ENCODE data around the gene THSD7A. TPM values are rescaled to one million over a fixed set of nuclear protein-coding genes. Genes with fewer than 3 reads are reported as not detected.

Gene THSD7A
- total RNA-seq, 2 donors from 2014 or later, result 1.6 to 6.1 TPM

DNA sequence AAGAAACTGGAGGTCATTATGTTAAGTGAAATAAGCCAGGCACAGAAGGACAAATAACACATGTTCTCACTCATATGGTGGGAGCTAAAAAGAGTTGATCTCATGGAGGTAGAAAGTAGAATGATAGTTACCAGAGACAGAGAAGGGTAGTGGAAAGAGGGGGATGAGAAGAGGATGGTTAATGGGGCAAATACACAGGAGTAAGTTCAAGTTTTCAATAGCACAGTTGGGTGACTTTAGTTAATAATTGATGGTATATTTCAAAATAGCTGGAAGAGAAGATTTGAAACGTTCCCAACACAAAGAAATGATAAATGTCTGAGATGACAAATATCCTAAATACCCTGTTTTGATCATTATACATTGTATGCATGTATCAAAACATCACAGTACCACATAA, 261.8 kb downstream of the THSD7A start:
- Histone ChIP-seq H3K27ac (no peak overlapping the region), H3K36me3 (no peaks in the 10 kb centered on the region), H3K4me1 (ENCODE audit: control insufficient read depth in 1 of 2, low read depth in 2 of 2) (no peaks in the 10 kb centered on the region), H3K9me3 (no peaks in the 10 kb centered on the region), H3K4me3 (no peak overlapping the region), H3K27me3 (replicated peaks; ENCODE audit: insufficient read depth) (no peaks in the 10 kb centered on the region)
- no peak for ATAC-seq (ENCODE audit: insufficient number of reproducible peaks, low FRiP score, low read depth)
- TF ChIP-seq, protein P1, sequence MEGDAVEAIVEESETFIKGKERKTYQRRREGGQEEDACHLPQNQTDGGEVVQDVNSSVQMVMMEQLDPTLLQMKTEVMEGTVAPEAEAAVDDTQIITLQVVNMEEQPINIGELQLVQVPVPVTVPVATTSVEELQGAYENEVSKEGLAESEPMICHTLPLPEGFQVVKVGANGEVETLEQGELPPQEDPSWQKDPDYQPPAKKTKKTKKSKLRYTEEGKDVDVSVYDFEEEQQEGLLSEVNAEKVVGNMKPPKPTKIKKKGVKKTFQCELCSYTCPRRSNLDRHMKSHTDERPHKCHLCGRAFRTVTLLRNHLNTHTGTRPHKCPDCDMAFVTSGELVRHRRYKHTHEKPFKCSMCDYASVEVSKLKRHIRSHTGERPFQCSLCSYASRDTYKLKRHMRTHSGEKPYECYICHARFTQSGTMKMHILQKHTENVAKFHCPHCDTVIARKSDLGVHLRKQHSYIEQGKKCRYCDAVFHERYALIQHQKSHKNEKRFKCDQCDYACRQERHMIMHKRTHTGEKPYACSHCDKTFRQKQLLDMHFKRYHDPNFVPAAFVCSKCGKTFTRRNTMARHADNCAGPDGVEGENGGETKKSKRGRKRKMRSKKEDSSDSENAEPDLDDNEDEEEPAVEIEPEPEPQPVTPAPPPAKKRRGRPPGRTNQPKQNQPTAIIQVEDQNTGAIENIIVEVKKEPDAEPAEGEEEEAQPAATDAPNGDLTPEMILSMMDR (IDR thresholded peaks at IDR 0.05), result no peak
- DNase-seq (ENCODE audit: low spot score), result no peak

DNA sequence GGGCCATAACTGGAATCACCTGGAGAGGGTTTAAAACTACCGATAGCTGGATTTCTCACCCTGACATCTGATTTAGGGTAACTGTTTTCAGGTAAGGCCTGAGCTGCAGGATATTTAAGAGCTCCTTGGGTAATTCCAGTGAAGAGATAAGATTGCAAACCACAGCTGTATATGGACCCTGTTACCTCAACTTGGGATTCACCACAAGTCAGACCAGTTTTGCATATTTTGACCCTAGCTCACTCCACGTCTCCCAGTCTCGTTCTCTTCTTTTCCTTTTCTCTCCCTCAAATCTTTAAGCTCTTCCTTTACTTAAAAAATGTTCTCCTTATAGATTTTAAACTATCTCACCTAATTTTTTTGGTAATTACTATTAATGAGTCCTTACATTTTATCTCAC, 264.4 kb downstream of the THSD7A start:
- H3K36me3 ChIP-seq, result no peaks in the 10 kb centered on the region
- no peak overlapping the region for H3K27ac ChIP-seq
- no peaks in the 10 kb centered on the region for H3K4me1 ChIP-seq (ENCODE audit: control insufficient read depth in 1 of 2, low read depth in 2 of 2)
- no peaks in the 10 kb centered on the region for H3K27me3 ChIP-seq (replicated peaks; ENCODE audit: insufficient read depth)
- ATAC-seq (ENCODE audit: insufficient number of reproducible peaks, low FRiP score, low read depth) (no peak), DNase-seq (ENCODE audit: low spot score) (no peak)
- TF ChIP-seq, protein P1 (IDR thresholded peaks at IDR 0.05), result no peak
- H3K9me3 ChIP-seq, result no peaks in the 10 kb centered on the region
- H3K4me3 ChIP-seq, result no peak overlapping the region

DNA sequence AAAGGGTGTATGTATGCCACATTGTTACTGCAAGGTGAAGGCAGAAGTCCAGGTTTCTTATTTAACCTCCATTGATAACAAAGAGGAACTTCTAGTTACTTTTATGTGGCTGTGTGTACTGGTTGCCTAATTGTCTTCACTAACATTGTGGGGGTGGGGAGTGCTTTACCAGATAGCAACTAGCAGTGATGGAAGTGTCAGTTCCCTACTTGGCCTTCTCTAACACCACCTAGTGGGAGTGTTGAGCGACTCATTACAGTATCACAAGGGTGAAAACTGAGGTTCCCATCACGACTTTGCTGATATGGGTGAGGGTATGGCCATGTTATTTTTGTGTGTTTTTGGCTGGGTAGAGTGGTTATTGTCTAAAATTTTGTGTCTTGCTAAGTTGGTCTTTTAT, 274.4 kb downstream of the THSD7A start:
- DNase-seq (ENCODE audit: low spot score) (no peak), ATAC-seq (ENCODE audit: insufficient number of reproducible peaks, low FRiP score, low read depth) (no peak)
- Histone ChIP-seq H3K4me3 (no peak overlapping the region), H3K36me3 (no peaks in the 10 kb centered on the region), H3K4me1 (ENCODE audit: control insufficient read depth in 1 of 2, low read depth in 2 of 2) (no peaks in the 10 kb centered on the region), H3K9me3 (no peaks in the 10 kb centered on the region), H3K27ac (no peak overlapping the region), H3K27me3 (replicated peaks; ENCODE audit: insufficient read depth) (no peaks in the 10 kb centered on the region)
- TF ChIP-seq, protein P1 (IDR thresholded peaks at IDR 0.05), result no peak

DNA sequence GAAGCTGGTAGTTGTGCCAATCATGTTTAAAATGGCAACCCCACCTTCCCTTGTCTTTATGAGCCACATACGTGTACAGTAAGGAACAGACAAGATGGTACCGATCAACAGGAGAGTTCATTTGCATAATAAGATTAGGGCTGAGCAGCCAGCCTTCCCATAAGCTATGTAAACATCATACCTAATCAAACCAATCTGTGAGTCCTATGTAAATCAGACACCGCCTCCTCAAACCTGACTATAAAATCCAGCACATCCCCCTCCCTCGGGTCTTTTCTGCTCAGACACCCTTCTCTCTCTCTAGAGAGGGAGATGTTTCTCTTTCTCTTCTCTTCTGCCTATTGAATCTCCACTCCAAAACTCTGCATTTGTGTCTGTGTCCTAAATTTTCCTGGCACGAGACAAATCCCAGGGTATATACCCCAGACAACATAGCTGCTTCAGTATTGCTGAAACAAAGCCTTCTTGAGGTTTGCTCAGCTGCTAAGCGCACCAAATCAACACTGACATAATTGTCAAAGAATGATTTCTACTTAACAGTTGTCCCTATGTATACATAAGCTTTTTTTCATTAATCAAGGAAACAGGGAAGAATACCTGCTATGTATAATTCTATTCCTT, 279.2 kb downstream of the THSD7A start:
- H3K36me3 ChIP-seq, result no peaks in the 10 kb centered on the region
- H3K4me1 ChIP-seq (ENCODE audit: control insufficient read depth in 1 of 2, low read depth in 2 of 2), result no peaks in the 10 kb centered on the region
- no peaks in the 10 kb centered on the region for H3K27me3 ChIP-seq (replicated peaks; ENCODE audit: insufficient read depth)
- DNase-seq (ENCODE audit: low spot score) (no peak), ATAC-seq (ENCODE audit: insufficient number of reproducible peaks, low FRiP score, low read depth) (no peak)
- TF ChIP-seq, protein P1 (IDR thresholded peaks at IDR 0.05), result no peak
- H3K27ac ChIP-seq, result no peak overlapping the region
- H3K4me3 ChIP-seq, result no peak overlapping the region
- H3K9me3 ChIP-seq, result no peaks in the 10 kb centered on the region

DNA sequence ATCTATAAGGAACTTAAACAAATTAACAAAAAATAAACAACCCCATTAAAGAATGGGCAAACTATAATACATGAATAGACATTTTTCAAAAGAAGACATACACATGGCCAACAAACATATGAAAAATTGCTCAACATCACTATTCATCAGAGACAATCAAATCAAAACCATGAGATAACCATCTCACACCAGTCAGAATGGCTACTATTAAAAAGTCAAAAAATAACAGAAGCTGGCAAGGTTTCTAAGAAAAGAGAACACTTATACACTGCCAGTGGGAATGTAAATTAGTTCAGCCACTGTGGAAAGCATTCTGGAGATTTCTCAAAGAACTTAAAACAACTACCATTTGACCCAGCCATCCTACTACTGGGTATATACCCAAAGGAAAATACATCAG, 280.5 kb downstream of the THSD7A start:
- no peak for ATAC-seq (ENCODE audit: insufficient number of reproducible peaks, low FRiP score, low read depth)
- no peak overlapping the region for H3K27ac ChIP-seq
- TF ChIP-seq, protein P1 (IDR thresholded peaks at IDR 0.05), result no peak

More for the DNA sequence above, 280.5 kb downstream of the THSD7A start:
- no peak overlapping the region for H3K4me3 ChIP-seq
- no peak for DNase-seq (ENCODE audit: low spot score)
- no peaks in the 10 kb centered on the region for H3K36me3 ChIP-seq
- H3K9me3 ChIP-seq, result no peaks in the 10 kb centered on the region
- H3K4me1 ChIP-seq (ENCODE audit: control insufficient read depth in 1 of 2, low read depth in 2 of 2), result no peaks in the 10 kb centered on the region
- H3K27me3 ChIP-seq (replicated peaks; ENCODE audit: insufficient read depth), result no peaks in the 10 kb centered on the region

Data from thoracic aorta (tissue), 2 donors.